ENCODE measurements around the gene ISYNA1. TPM values are rescaled to one million over a fixed set of nuclear protein-coding genes. Genes with fewer than 3 reads are reported as not detected.

ISYNA1 gene
- total RNA-seq, 1 donor from 2014 or later: 153 TPM

DNA sequence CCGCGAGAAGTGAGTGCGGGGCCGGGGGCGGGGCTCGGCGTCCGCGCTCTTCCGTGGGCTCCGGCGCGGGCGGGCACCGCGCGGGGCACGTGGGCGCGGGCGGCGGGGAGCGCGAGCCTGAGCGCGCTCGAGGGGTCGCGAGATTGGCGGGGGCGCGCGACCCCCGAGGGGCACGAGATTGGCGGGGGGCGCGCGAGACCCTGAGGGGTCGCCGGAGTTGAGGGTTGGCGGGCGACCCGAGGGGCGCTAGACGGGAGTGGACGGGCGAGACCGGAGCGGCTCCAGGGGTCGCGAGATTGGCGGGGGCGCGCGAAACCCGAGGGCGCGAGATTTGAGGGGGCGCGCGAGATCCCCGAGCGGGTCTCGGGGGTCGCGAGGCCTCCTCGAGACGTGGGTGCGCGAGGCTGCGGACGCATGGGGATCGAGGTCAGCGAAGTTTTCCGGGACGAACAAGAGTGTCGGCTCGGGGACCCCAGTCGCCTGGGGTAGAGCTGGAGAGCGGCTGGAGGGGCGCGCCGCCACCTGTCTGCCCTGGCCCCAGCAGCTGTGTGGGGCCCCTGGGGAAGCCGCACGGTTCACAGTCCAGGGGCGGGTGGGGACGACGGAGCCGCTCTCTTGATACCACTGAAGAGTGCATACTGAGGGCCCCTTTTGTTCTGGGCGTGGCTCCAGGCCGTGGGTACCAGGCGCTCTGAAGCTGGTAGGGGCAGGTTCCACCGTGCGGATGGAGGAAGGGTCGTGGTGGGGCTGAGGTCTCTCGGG lies 18.1 kb downstream of the ISYNA1 start:
- peak overlapping the region; percentile 70 for H3K4me3 ChIP-seq (ENCODE audit: insufficient read depth, low read depth, low read length)
- Mint-ChIP-seq H3K4me3 (ENCODE audit: unreplicated experiment) (peak overlapping the region; percentile 87), H3K36me3 (ENCODE audit: low read depth, unreplicated experiment) (peaks cover 4% of the 10 kb centered on the region), H3K4me1 (ENCODE audit: low read depth, unreplicated experiment) (peaks cover 5% of the 10 kb centered on the region), H3K27me3 (ENCODE audit: low read depth, unreplicated experiment) (no peaks in the 10 kb centered on the region), H3K9me3 (ENCODE audit: unreplicated experiment) (no peaks in the 10 kb centered on the region), H3K27ac (ENCODE audit: unreplicated experiment) (peak overlapping the region; percentile 23)
- H3K79me2 ChIP-seq (ENCODE audit: insufficient read depth, low read length): peaks cover 52% of the 10 kb centered on the region
- TF ChIP-seq, protein P1, sequence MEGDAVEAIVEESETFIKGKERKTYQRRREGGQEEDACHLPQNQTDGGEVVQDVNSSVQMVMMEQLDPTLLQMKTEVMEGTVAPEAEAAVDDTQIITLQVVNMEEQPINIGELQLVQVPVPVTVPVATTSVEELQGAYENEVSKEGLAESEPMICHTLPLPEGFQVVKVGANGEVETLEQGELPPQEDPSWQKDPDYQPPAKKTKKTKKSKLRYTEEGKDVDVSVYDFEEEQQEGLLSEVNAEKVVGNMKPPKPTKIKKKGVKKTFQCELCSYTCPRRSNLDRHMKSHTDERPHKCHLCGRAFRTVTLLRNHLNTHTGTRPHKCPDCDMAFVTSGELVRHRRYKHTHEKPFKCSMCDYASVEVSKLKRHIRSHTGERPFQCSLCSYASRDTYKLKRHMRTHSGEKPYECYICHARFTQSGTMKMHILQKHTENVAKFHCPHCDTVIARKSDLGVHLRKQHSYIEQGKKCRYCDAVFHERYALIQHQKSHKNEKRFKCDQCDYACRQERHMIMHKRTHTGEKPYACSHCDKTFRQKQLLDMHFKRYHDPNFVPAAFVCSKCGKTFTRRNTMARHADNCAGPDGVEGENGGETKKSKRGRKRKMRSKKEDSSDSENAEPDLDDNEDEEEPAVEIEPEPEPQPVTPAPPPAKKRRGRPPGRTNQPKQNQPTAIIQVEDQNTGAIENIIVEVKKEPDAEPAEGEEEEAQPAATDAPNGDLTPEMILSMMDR (IDR thresholded peaks at IDR 0.05; ENCODE audit: insufficient read depth, low read depth, low read length): no peak
- H2AFZ ChIP-seq (ENCODE audit: low read depth, low read length): no peak overlapping the region
- H3K36me3 ChIP-seq (ENCODE audit: insufficient read depth, low read length): no peaks in the 10 kb centered on the region
- peak overlapping the region; percentile 83 for H3K9ac ChIP-seq (ENCODE audit: low read length)
- FAIRE-seq (no peak), DNase-seq (ENCODE audit: low read depth) (no peak)
- peak overlapping the region; percentile 31 for H3K27ac ChIP-seq (ENCODE audit: low read depth, low read length)
- no peaks in the 10 kb centered on the region for H3K27me3 ChIP-seq (ENCODE audit: insufficient read depth, low read length)
- H3K9me3 ChIP-seq (ENCODE audit: insufficient read depth, low read depth, low read length): no peaks in the 10 kb centered on the region
- peaks cover 48% of the 10 kb centered on the region for H3K4me1 ChIP-seq (ENCODE audit: insufficient read depth, low read length)
- peaks cover 46% of the 10 kb centered on the region for H4K20me1 ChIP-seq (ENCODE audit: insufficient read depth, low read length)
- peak overlapping the region; percentile 95 for H3K4me2 ChIP-seq (ENCODE audit: low read length)

DNA sequence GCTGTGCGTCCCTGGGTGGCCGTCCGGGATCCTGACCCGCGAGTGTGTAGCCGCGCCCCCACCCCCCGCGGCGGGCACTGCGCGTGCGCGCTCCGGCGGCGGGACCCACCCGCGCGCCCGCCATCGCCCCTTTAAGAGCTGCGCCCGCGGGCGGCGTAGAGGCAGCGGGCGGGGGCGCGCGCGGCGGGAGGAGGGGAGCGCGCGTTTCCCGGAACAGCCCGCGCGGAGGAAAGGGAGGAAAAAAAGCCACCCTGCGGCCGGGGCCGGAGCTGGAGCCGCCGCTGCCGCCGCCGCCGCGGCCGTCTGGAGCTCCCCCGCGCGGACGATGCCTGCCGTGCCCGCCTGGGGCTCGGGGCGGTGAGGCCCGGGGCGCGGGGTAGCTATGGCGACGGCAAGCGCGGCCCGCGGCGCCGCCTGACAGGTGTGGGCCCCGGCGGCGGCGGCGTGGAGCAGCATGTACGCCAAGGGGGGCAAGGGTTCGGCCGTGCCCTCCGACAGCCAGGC lies 18.7 kb downstream of the ISYNA1 start, which contains the start of gene SSBP4:
SSBP4 (plus strand) TSS at position 204 of the 504 bp plus-strand sequence; CDS start at position 455, 251 bp downstream.
- FAIRE-seq: no peak
- peaks cover 8% of the 10 kb centered on the region for H3K4me1 Mint-ChIP-seq (ENCODE audit: low read depth, unreplicated experiment)

More for the DNA sequence above, 18.7 kb downstream of the ISYNA1 start, which contains the start of gene SSBP4:
- Mint-ChIP-seq H3K4me3 (ENCODE audit: unreplicated experiment) (peak within 1 kb of the TSS; percentile 87), H3K27me3 (ENCODE audit: low read depth, unreplicated experiment) (no peaks in the 10 kb centered on the region), H3K36me3 (ENCODE audit: low read depth, unreplicated experiment) (peaks cover 4% of the 10 kb centered on the region), H3K27ac (ENCODE audit: unreplicated experiment) (peak within 1 kb of the TSS; percentile 88), H3K9me3 (ENCODE audit: unreplicated experiment) (no peaks in the 10 kb centered on the region)
- peak within 1 kb of the TSS; percentile 70 for H3K4me3 ChIP-seq (ENCODE audit: insufficient read depth, low read depth, low read length)
- H3K36me3 ChIP-seq (ENCODE audit: insufficient read depth, low read length): no peaks in the 10 kb centered on the region
- H3K4me2 ChIP-seq (ENCODE audit: low read length): peak within 1 kb of the TSS; percentile 95
- peak within 1 kb of the TSS; percentile 83 for H3K9ac ChIP-seq (ENCODE audit: low read length)
- peaks cover 44% of the 10 kb centered on the region for H4K20me1 ChIP-seq (ENCODE audit: insufficient read depth, low read length)
- peaks cover 54% of the 10 kb centered on the region for H3K4me1 ChIP-seq (ENCODE audit: insufficient read depth, low read length)
- H3K27ac ChIP-seq (ENCODE audit: low read depth, low read length): peak within 1 kb of the TSS; percentile 31
- H3K79me2 ChIP-seq (ENCODE audit: insufficient read depth, low read length): peaks cover 47% of the 10 kb centered on the region
- peak; percentile 44 for DNase-seq (ENCODE audit: low read depth)
- H3K9me3 ChIP-seq (ENCODE audit: insufficient read depth, low read depth, low read length): no peaks in the 10 kb centered on the region
- no peaks in the 10 kb centered on the region for H3K27me3 ChIP-seq (ENCODE audit: insufficient read depth, low read length)
- H2AFZ ChIP-seq (ENCODE audit: low read depth, low read length): peak within 1 kb of the TSS; percentile 77
- TF ChIP-seq EZH2 (IDR thresholded peaks at IDR 0.05; ENCODE audit: insufficient read depth, low read length): no peak
- TF ChIP-seq, protein P1 (IDR thresholded peaks at IDR 0.05; ENCODE audit: insufficient read depth, low read depth, low read length): no peak

Data from astrocyte (in vitro differentiated cells and primary cell).